ENCODE results near the gene ZYX. TPM values are rescaled to one million over a fixed set of nuclear protein-coding genes. Genes with fewer than 3 reads are reported as not detected.

ZYX gene
- polyA plus RNA-seq, 5 donors, result 105 to 328 (median 157) TPM

GRCh38 chr7:143360788-143361551, 20.2 kb upstream of the ZYX start:
- no peak for DNase-seq

GRCh38 chr7:143361552-143362130, 19.5 kb upstream of the ZYX start:
- no peak for DNase-seq

- no peak for DNase-seq
Measured at GRCh38 chr7:143362131-143363015, 18.8 kb upstream of the ZYX start, which contains the start of gene FAM131B. Gene FAM131B, minus strand, starts transcription at chr7:143362713. Its CDS starts 110 bp downstream, at chr7:143362603.

GRCh38 chr7:143363016-143363937, 17.9 kb upstream of the ZYX start:
- no peak for DNase-seq

- no peak for DNase-seq
Measured at GRCh38 chr7:143367972-143368371, 13.2 kb upstream of the ZYX start.

GRCh38 chr7:143368387-143368786, 12.8 kb upstream of the ZYX start:
- no peak for DNase-seq

GRCh38 chr7:143369678-143370651, 11.2 kb upstream of the ZYX start:
- no peak for DNase-seq

GRCh38 chr7:143372070-143372469, 9.1 kb upstream of the ZYX start:
- DNase-seq, result no peak

GRCh38 chr7:143373255-143373794, 7.8 kb upstream of the ZYX start:
- no peak for DNase-seq

- no peak for DNase-seq
Measured at GRCh38 chr7:143374561-143374960, 6.6 kb upstream of the ZYX start.

GRCh38 chr7:143375298-143376034, 5.7 kb upstream of the ZYX start:
- no peak for DNase-seq

- no peak for DNase-seq
Measured at GRCh38 chr7:143376396-143376795, 4.7 kb upstream of the ZYX start.

- DNase-seq, result no peak
Measured at GRCh38 chr7:143379611-143380259, 1.4 kb upstream of the ZYX start.

GRCh38 chr7:143380260-143380645, 892 bp upstream of the ZYX start:
- DNase-seq, result peak; percentile 88 to 90

GRCh38 chr7:143381427-143382125, 431 bp downstream of the ZYX start:
- peak; percentile 83 for DNase-seq

GRCh38 chr7:143382126-143382790, 1.1 kb downstream of the ZYX start:
- DNase-seq, result no peak
